Skin epidermis (tissue), 12 donors: ENCODE measurements around the gene GRM2.
A peak's percentile ranks its signal among the peaks of the same experiment; 100 is the strongest.

ENCODE experiments used
- H3K27ac ChIP-seq, 21 experiments: fragments of 200-600 bp; sonication (generic) in 11 of 21; one replicate each; pipeline ENCODE4 v1.5.0; 2020; ENCODE audit warnings: mild to moderate bottlenecking in 3 of 21, inconsistent platforms in 2 of 21, moderate library complexity in 2 of 21
- H3K4me3 ChIP-seq, 7 experiments: fragments of 200-600 bp; sonication (generic) in 2 of 7; one replicate each; pipeline ENCODE4 v1.5.0; 2020; ENCODE audit warnings: inconsistent platforms in 2 of 7, mild to moderate bottlenecking in 2 of 7, moderate library complexity in 1 of 7

Gene GRM2

GRCh38 chr3:51706788-51707731, at the start of gene GRM2:
TSS of gene GRM2 (plus strand) at chr3:51707068. CDS start at chr3:51708984, 1,916 bp downstream.
- peak within 1 kb of the TSS in 5 of 7 experiments; percentile 1 to 34 (median 27) for H3K4me3 ChIP-seq
- no peak within 1 kb of the TSS for H3K27ac ChIP-seq

- H3K27ac ChIP-seq, result no peak overlapping the region
- no peak overlapping the region for H3K4me3 ChIP-seq
Measured at GRCh38 chr3:51657234-51657633, 49.6 kb upstream of the GRM2 start.

GRCh38 chr3:51659942-51660341, 46.9 kb upstream of the GRM2 start:
- no peak overlapping the region for H3K27ac ChIP-seq
- no peak overlapping the region for H3K4me3 ChIP-seq

- Histone ChIP-seq H3K4me3 (no peak overlapping the region), H3K27ac (no peak overlapping the region)
Measured at GRCh38 chr3:51662456-51662855, 44.4 kb upstream of the GRM2 start.

GRCh38 chr3:51668756-51669155, 38.1 kb upstream of the GRM2 start:
- Histone ChIP-seq H3K4me3 (no peak overlapping the region), H3K27ac (peak overlapping the region in 4 of 21 experiments; percentile 23 to 93 (median 30))

- Histone ChIP-seq H3K27ac (peak overlapping the region in 12 of 21 experiments; percentile 6 to 97 (median 87)), H3K4me3 (no peak overlapping the region)
Measured at GRCh38 chr3:51669241-51670052, 37.4 kb upstream of the GRM2 start.

- Histone ChIP-seq H3K4me3 (peak overlapping the region; percentile 55 to 96 (median 87)), H3K27ac (peak overlapping the region in 20 of 21 experiments; percentile 62 to 97 (median 94))
Measured at GRCh38 chr3:51670053-51670822, 36.6 kb upstream of the GRM2 start.

- Histone ChIP-seq H3K4me3 (peak within 1 kb of the TSS; percentile 55 to 96 (median 87)), H3K27ac (peak within 1 kb of the TSS; percentile 79 to 99 (median 94))
Measured at GRCh38 chr3:51670823-51671733, 35.8 kb upstream of the GRM2 start, which contains the start of gene TEX264. TSS of gene TEX264 (plus strand) at chr3:51671252. CDS start at chr3:51674305, 3,053 bp downstream.

GRCh38 chr3:51671734-51672475, 35.0 kb upstream of the GRM2 start:
- H3K27ac ChIP-seq, result peak overlapping the region; percentile 79 to 99 (median 94)
- H3K4me3 ChIP-seq, result peak overlapping the region; percentile 55 to 96 (median 87)

GRCh38 chr3:51673181-51673801, 33.6 kb upstream of the GRM2 start:
- Histone ChIP-seq H3K27ac (peak overlapping the region in 13 of 21 experiments; percentile 5 to 94 (median 48)), H3K4me3 (no peak overlapping the region)

- H3K4me3 ChIP-seq, result peak overlapping the region in 1 of 7 experiments; percentile 7
- peak overlapping the region in 15 of 21 experiments; percentile 5 to 94 (median 57) for H3K27ac ChIP-seq
Measured at GRCh38 chr3:51673802-51674654, 32.8 kb upstream of the GRM2 start.

GRCh38 chr3:51675201-51675611, 31.7 kb upstream of the GRM2 start:
- Histone ChIP-seq H3K27ac (peak overlapping the region in 16 of 21 experiments; percentile 2 to 94 (median 53)), H3K4me3 (no peak overlapping the region)

GRCh38 chr3:51676102-51676640, 30.7 kb upstream of the GRM2 start:
- Histone ChIP-seq H3K4me3 (no peak overlapping the region), H3K27ac (peak overlapping the region in 14 of 21 experiments; percentile 5 to 94 (median 53))

- Histone ChIP-seq H3K4me3 (no peak overlapping the region), H3K27ac (peak overlapping the region in 7 of 21 experiments; percentile 14 to 78 (median 39))
Measured at GRCh38 chr3:51677358-51677757, 29.5 kb upstream of the GRM2 start.

- Histone ChIP-seq H3K27ac (peak overlapping the region in 14 of 21 experiments; percentile 8 to 84 (median 38)), H3K4me3 (no peak overlapping the region)
Measured at GRCh38 chr3:51678186-51678585, 28.7 kb upstream of the GRM2 start.

GRCh38 chr3:51678641-51679040, 28.2 kb upstream of the GRM2 start:
- peak overlapping the region in 14 of 21 experiments; percentile 8 to 84 (median 40) for H3K27ac ChIP-seq
- no peak overlapping the region for H3K4me3 ChIP-seq
